GM18907 (cell line): Measurements from ENCODE around the gene GJD4.

Experiments used
- ATAC-seq: cut with Tn5 transposase; IDR thresholded peaks from one replicate; pipeline ENCODE4 v1.9.1; 2021; ENCODE audit warnings: mild to moderate bottlenecking, moderate library complexity; ENCODE audit not compliant: unreplicated experiment

GJD4 gene

DNA sequence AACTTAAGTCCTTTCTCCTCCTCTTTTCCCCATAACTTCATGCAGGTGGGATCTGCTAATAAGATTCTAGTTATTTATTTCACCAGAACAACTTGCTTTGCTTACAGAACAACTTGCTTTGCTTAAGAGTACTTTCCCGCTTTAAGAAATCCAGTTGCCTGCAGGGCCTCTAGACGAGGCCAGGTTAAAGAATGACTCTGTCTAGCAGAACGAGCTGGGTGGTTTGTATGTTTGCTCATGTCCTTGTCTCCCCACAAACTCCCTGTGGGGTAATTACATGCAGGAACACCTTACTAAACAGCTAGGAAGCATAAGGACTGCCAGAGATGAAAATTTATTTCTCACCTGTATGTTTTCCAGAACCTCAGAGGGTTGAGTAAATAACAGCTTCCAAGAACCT is 45.8 kb downstream of the GJD4 start:
- ATAC-seq = no peak

DNA sequence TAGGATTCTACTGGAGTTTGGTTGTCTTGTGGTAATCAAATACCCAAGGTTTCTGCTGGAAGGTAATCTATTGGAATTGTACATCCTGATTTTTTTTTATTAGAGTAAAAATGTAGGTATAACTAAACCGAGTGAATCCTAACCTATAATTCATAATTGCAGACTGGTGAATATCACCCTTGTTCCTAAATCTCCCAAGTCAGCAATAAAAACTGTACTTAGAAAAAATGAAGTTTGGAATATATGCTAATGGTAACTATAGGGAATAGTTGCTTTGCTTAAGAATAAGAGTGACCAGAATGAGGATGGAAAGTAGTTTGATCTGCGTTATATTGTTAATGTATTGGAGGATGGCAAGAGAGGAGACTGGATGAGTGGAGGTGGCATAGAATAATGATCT is 47.7 kb downstream of the GJD4 start:
- no peak for ATAC-seq

DNA sequence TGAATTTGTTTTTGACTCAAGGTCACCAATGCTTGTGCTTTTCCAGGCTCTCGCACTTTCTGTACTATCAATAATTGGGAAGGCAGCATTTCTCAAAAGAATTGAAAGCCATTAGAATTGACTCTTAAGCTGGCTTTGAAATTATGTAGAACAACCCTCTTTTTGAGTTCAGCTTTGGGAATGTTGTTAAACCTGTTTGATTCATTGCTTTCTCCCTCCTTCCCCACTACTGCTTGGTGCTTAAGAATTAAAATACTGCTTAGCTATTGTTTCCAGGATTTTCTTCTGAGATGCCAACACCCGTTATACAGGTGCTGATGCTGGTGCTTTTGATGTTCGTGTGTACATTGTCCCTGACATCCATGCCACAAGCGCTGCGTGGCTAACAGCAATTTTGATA is 52.5 kb downstream of the GJD4 start:
- ATAC-seq = no peak
